ENCODE results near the gene ZDHHC20. TPM values are rescaled to one million over a fixed set of nuclear protein-coding genes. Genes with fewer than 3 reads are reported as not detected.

ZDHHC20 gene
- total RNA-seq, 1 experiment from 2014 or later: 110 TPM

- no peak overlapping the region for H3K9ac ChIP-seq (ENCODE audit: low read length)
- RAD21 ChIA-PET (ENCODE audit: low non-redundant PET in 1 of 2, low total read pairs in 2 of 2, uncharacterized antibody in 2 of 2, unreplicated experiment in 2 of 2): no interaction called here
- CTCF ChIA-PET: no interaction called here
- BruUV-seq (replicated peaks): no TSS peak
- ATAC-seq: no peak
- peaks cover 3 to 4% of the 10 kb centered on the region in 2 experiments; a peak in 2 of 4 replicates for H3K4me1 ChIP-seq (ENCODE audit: control insufficient read depth in 1 of 2, insufficient read depth in 2 of 2, low read length in 2 of 2)
- intact Hi-C loops (cut with micrococcal nuclease): no loop called here
- no peaks in the 10 kb centered on the region for H4K20me1 ChIP-seq (ENCODE audit: insufficient read depth)
- H3K4me2 ChIP-seq (ENCODE audit: low read length): no peak overlapping the region
- H3K36me3 ChIP-seq (ENCODE audit: control insufficient read depth in 1 of 2, insufficient read depth in 2 of 2, low read length in 2 of 2): no peaks in the 10 kb centered on the region
- TF ChIP-seq TCF7L2 (IDR thresholded peaks at IDR 0.05; ENCODE audit: borderline replicate concordance, extremely low read depth, insufficient read depth, insufficient read length) (no peak), ZBTB33 (IDR thresholded peaks at IDR 0.05; ENCODE audit: extremely low read depth, insufficient replicate concordance, low read length) (no peak), JUND (IDR thresholded peaks at IDR 0.05) (no peak), ATF3 (IDR thresholded peaks at IDR 0.05) (no peak), POLR2AphosphoS5 (IDR thresholded peaks at IDR 0.05; ENCODE audit: low read depth, low read length) (no peak), SIN3A (IDR thresholded peaks at IDR 0.05; ENCODE audit: low read depth) (no peak), EZH2phosphoT487 (IDR thresholded peaks at IDR 0.05; ENCODE audit: borderline replicate concordance) (no peak), MAX (IDR thresholded peaks at IDR 0.05) (no peak), SRF (IDR thresholded peaks at IDR 0.05; ENCODE audit: low read depth) (no peak), EZH2 (IDR thresholded peaks at IDR 0.05) (no peak), CTCF (IDR thresholded peaks at IDR 0.05 in 2 of 3, conservative IDR thresholded peaks at IDR 0.05 in 1 of 3; ENCODE audit: borderline replicate concordance in 1 of 3, insufficient read depth in 1 of 3, low read depth in 2 of 3, low read length in 2 of 3) (no peak), ZFX (IDR thresholded peaks at IDR 0.05) (no peak), ZNF274 (IDR thresholded peaks at IDR 0.05; ENCODE audit: low read depth, low read length) (no peak), REST (IDR thresholded peaks at IDR 0.05; ENCODE audit: low read depth) (no peak), EGR1 (IDR thresholded peaks at IDR 0.05; ENCODE audit: low read depth) (no peak), CEBPB (IDR thresholded peaks at IDR 0.05; ENCODE audit: low read depth) (no peak), YY1 (IDR thresholded peaks at IDR 0.05; ENCODE audit: extremely low read depth, insufficient replicate concordance, low read depth, low read length) (no peak), ELF1 (IDR thresholded peaks at IDR 0.05; ENCODE audit: borderline replicate concordance, low read depth) (no peak), RAD21 (IDR thresholded peaks at IDR 0.05; ENCODE audit: low read depth) (no peak), POLR2A (IDR thresholded peaks at IDR 0.05; ENCODE audit: borderline replicate concordance, extremely low read depth, insufficient read depth, insufficient read length) (no peak)
- no peaks in the 10 kb centered on the region for H3K9me3 ChIP-seq (ENCODE audit: control insufficient read depth in 1 of 2, insufficient read depth in 1 of 2, low read depth in 1 of 2, low read length in 2 of 2)
- H3K9me2 ChIP-seq (ENCODE audit: insufficient read depth): no peaks in the 10 kb centered on the region
- no peaks in the 10 kb centered on the region for H3K27me3 ChIP-seq (ENCODE audit: insufficient read depth, low read length)
- DNase-seq (ENCODE audit: low read depth, low spot score): no peak
- H3K79me2 ChIP-seq (ENCODE audit: insufficient read depth, low read length): no peaks in the 10 kb centered on the region
- H3K27ac ChIP-seq (ENCODE audit: low read depth, low read length): no peak overlapping the region
- H3K4me3 ChIP-seq (replicated peaks in 1 of 2; ENCODE audit: low read depth in 1 of 2, low read length in 2 of 2): no peak overlapping the region
- POLR2A ChIA-PET: no interaction called here
- no peak overlapping the region for H2AFZ ChIP-seq (ENCODE audit: low read depth, low read length, poor library complexity, severe bottlenecking)
Observed at GRCh38 chr13:21341637-21342422, 117.3 kb downstream of the ZDHHC20 start.
